Fibroblast of lung (primary cell): ENCODE results near the gene TAT.

Source experiments
- CTCF ChIP-seq, 2 donors: IDR thresholded peaks in 1 of 2; conservative IDR thresholded peaks in 1 of 2; 1 replicate in 1 of 2; 2 replicates in 1 of 2; pipeline ENCODE4 v1.5.1; 2011 to 2012; ENCODE audit warnings: low read length in 2 of 2, control low read depth in 1 of 2, inconsistent platforms in 1 of 2, low read depth in 1 of 2, mild to moderate bottlenecking in 1 of 2
- EZH2 ChIP-seq: IDR thresholded peaks from 2 replicates; pipeline ENCODE4 v1.5.1; 2012; ENCODE audit warnings: low read length, control low read depth, mild to moderate bottlenecking; ENCODE audit errors: missing control alignments

- TF ChIP-seq CTCF (conservative IDR thresholded peaks at IDR 0.05 in 1 of 2, IDR thresholded peaks at IDR 0.05 in 1 of 2; ENCODE audit: low read depth in 1 of 2, low read length in 2 of 2) (no peak), EZH2 (no peak)
Measured at GRCh38 chr16:71591917-71592316, 15.0 kb upstream of the TAT start.
